Mammary epithelial cell (primary cell): ENCODE measurements around the gene TOR1B.

Experiments used
- EZH2 ChIP-seq: IDR thresholded peaks from 2 replicates; pipeline ENCODE4 v1.6.1; 2012; ENCODE audit warnings: low read length, inconsistent platforms, borderline replicate concordance
- TF ChIP-seq, protein P1 (sequence below), 2 donors: IDR thresholded peaks in 1 of 2; conservative IDR thresholded peaks in 1 of 2; 2 replicates each; pipeline ENCODE4 v1.5.1; 2011 to 2012; ENCODE audit warnings: inconsistent platforms in 2 of 2, low read length in 2 of 2, mild to moderate bottlenecking in 2 of 2, control low read depth in 1 of 2, low read depth in 1 of 2; ENCODE audit not compliant: insufficient read depth in 1 of 2; ENCODE audit errors: extremely low read depth in 1 of 2

DNA sequence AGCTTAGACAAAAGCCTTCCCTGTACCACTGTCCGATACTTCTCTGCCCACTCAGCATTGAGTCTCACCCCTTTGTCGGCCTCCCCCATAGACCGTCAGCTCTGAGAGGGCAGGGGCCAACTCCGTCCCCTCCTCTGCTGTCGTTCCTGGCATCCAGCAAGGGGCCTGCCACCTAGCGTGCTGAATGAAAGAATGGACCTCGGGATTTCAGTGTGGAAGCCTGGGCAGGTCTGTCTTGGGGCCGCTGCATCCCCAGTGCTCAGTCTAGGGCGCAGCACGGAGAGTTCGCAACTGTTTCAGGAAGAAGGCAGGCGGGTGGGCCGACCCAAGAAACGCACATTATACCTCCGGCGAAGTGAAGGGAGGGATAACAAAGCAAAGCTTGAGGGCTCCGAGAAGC lies 1.5 kb upstream of the TOR1B start:
- TF ChIP-seq, protein P1, sequence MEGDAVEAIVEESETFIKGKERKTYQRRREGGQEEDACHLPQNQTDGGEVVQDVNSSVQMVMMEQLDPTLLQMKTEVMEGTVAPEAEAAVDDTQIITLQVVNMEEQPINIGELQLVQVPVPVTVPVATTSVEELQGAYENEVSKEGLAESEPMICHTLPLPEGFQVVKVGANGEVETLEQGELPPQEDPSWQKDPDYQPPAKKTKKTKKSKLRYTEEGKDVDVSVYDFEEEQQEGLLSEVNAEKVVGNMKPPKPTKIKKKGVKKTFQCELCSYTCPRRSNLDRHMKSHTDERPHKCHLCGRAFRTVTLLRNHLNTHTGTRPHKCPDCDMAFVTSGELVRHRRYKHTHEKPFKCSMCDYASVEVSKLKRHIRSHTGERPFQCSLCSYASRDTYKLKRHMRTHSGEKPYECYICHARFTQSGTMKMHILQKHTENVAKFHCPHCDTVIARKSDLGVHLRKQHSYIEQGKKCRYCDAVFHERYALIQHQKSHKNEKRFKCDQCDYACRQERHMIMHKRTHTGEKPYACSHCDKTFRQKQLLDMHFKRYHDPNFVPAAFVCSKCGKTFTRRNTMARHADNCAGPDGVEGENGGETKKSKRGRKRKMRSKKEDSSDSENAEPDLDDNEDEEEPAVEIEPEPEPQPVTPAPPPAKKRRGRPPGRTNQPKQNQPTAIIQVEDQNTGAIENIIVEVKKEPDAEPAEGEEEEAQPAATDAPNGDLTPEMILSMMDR (conservative IDR thresholded peaks at IDR 0.05 in 1 of 2, IDR thresholded peaks at IDR 0.05 in 1 of 2; ENCODE audit: extremely low read depth in 1 of 2, insufficient read depth in 1 of 2, low read depth in 1 of 2, low read length in 2 of 2), result no peak
- no peak for TF ChIP-seq EZH2
